GM12872 (cell line): ENCODE measurements around the gene CTIF.

Experiments
- TF ChIP-seq, protein P1 (sequence below): IDR thresholded peaks from 3 replicates; pipeline ENCODE4 v1.5.1; 2011; ENCODE audit warnings: low read depth, mild to moderate bottlenecking, low read length, moderate library complexity; ENCODE audit not compliant: insufficient read depth

The CTIF gene

DNA sequence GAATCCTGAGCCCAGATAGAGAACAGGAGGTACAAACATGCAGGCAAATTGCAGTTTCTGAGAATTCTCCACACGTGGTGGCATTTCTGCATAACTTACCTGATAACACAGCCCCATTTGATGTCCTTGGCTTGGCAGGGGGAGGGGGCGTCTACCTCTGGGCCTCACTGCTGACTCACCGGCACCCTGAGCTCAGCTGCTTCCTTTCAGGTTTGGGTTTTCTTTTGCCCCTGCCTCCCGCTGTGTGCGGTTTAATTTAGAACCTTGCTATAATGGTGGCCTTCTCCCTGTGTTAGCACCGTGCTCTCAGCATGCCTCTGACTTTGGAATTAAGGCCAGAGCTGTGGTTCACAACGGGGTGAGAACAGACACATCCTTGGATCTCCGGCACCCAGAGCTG lies 4.4 kb downstream of the CTIF start:
- TF ChIP-seq, protein P1, sequence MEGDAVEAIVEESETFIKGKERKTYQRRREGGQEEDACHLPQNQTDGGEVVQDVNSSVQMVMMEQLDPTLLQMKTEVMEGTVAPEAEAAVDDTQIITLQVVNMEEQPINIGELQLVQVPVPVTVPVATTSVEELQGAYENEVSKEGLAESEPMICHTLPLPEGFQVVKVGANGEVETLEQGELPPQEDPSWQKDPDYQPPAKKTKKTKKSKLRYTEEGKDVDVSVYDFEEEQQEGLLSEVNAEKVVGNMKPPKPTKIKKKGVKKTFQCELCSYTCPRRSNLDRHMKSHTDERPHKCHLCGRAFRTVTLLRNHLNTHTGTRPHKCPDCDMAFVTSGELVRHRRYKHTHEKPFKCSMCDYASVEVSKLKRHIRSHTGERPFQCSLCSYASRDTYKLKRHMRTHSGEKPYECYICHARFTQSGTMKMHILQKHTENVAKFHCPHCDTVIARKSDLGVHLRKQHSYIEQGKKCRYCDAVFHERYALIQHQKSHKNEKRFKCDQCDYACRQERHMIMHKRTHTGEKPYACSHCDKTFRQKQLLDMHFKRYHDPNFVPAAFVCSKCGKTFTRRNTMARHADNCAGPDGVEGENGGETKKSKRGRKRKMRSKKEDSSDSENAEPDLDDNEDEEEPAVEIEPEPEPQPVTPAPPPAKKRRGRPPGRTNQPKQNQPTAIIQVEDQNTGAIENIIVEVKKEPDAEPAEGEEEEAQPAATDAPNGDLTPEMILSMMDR, result no peak

DNA sequence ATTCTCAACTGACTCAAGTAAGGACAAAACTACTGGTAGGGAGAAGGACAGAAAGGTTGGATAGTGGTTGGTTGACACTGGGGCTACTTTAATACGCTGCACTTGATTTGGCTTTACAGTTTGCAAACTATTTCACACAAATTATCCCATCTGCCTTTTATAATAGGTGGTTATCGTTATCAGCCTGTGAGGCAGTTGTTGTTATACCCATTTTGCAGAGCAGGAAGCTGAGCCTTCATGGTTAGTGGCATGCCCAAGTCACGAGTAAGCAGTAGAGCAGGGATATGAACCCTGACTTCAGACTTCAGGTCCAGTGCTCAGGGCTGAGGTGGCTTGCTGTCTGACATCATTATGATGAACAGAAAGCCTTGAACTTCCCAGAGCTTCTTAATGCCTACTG lies 5.3 kb downstream of the CTIF start:
- TF ChIP-seq, protein P1, result no peak

DNA sequence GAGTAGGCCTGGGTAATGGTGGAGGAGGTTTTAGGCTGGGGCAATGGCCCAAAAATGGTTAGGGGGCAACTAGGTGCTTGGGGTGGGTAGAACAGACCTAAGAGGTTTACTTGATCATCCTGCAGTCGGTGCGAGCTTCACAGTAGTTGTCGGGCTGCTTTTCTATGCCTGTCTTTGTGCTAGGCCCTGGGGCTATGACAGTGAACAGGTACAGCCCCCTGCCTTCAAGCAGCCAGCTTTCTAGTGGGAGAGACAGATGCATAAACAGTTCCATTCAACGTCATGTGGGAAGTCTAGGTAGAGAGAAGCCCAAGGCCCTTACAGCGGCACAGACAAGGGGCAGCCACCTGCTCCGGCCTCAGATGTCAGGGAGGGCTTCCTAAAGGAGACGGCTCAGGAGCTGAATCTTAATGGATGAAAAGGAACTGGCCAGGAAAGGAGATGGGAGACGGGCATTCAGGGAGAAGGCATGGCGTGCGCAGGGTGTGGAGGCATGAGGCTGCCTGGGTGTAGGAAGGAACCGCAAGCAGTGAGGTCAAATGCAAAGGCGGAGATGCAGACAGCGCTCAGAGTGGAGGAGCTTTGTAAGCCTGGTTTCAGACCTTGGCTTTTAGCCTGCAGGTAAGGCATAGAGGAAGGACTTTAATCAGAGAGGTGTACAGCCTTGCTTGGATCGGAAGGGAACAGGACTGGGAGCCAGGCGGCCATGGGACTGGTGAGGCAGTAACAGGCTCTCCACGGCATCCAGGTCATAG lies 6.0 kb downstream of the CTIF start:
- TF ChIP-seq, protein P1, result no peak

DNA sequence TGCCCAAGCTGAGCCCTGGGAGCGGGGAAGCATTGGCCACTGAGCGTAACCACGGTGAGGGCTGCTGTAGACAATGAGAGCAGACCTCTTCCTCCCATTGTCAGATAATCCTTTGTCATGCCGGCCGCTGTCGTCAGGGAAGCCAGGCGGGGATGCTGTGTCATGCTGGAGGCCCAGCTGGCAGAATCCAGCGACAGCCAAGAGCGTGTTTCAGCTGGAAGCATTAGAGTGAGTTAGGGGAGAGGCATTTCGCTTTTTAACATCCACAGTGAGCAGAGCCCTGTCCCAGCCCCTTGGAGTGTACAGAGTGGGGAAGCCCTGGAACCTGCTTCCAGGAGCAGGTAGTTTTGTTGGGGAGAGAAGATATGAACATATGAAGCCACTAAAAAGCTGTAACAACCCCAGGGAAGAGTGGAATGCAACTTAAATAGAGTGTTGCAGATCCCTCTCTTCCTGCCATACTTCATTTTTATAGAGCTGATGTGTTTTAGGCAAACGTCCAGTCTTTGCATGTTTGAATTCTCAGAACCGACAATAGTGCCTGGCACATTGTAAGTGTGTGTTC lies 7.0 kb downstream of the CTIF start:
- TF ChIP-seq, protein P1, result no peak

DNA sequence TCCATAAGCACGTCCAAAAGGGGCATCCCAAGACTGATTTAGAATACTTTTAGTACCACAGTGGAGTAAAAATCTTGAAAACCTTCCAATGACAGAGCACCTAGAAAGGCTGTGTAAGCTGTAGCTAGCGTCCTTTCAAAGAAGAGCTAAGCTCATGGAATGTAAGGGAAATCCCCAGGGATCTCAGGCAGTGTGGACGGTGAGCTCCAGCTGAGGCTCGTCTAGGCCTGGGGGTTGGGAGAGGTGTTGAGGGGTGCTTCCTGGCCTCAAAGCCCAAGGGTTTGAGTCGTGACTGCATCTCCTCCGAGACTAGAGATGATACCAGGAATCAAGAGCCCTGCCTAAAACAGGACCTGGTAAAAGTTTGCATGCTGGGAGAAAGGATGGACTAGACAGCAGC lies 7.6 kb downstream of the CTIF start:
- TF ChIP-seq, protein P1, result no peak

DNA sequence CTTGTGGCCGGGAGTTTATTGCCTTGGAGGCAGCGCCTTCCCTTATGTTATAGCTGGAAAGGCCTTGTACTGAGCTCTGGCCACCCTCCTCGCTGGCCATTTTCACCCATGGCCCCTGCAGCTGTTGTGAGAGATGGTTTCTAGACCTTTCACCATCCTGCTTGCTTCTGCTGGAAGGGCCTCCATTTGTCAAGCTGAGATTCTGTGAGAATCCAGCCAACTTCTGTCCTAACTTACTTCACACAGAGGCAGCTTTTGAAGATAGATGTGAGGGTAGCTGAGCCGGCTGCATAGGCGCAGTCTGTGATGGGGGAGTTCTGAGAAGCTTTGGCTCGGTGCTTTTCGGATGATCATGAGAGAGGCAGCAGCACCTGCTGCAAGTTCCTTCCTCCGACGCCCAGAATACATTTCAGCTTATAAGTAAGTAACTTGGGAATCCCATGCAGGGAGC lies 8.7 kb downstream of the CTIF start:
- TF ChIP-seq, protein P1, result no peak

DNA sequence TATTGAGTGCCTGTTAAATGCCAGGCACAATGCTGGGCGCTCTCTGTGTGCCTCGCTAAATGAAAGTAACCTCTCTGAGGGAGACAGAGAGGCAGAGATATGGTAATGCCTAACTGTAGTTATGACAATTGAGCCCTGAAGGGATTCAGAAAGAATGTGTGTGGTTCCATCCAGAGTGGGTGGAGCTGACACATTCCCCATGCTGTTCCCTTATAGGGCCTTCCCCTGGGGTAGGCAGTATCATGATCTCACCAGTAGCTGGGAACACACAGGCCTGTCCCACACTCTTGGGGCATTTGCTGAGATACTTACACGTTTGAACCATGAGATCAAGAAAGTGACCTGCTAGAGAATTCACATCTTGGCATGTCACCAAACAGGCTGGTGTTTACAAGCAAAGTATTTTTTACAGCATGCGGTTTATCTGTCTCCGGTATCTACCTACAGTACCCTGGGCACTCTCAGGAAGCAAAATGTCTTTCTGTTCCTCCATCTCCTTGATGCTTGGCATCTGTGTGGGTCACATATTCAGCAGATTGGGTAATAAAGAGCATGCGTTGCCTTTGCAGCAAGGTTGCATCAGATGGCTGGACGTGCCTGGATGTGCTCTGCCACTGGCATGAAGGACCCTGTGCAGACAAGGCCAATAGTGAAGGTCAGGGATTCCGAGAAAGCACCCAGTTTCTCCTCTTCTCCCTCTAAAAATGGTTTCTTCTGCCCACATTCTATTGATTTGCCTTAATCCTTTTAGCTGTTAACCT lies 9.4 kb downstream of the CTIF start:
- TF ChIP-seq, protein P1, result no peak
